Ishikawa (cell line): ENCODE measurements around the gene LTO1.

Experiments used
- CEBPB ChIP-seq: IDR thresholded peaks from 2 replicates; pipeline ENCODE4 v1.6.1; 2012
- CREB1 ChIP-seq: IDR thresholded peaks from 2 replicates; pipeline ENCODE4 v1.6.1; 2012; ENCODE audit warnings: low read depth
- EGR1 ChIP-seq: IDR thresholded peaks from 2 replicates; pipeline ENCODE4 v1.6.1; 2012
- EP300 ChIP-seq: IDR thresholded peaks from 2 replicates; pipeline ENCODE4 v1.6.1; 2012; ENCODE audit warnings: borderline replicate concordance
- FOXM1 ChIP-seq: IDR thresholded peaks from 2 replicates; pipeline ENCODE4 v1.6.1; 2012; ENCODE audit warnings: low read depth, borderline replicate concordance
- NFIC ChIP-seq: IDR thresholded peaks from 2 replicates; pipeline ENCODE4 v1.6.1; 2012
- RAD21 ChIP-seq: IDR thresholded peaks from 2 replicates; pipeline ENCODE4 v1.6.1; 2012; ENCODE audit warnings: low read depth
- TAF1 ChIP-seq: IDR thresholded peaks from 2 replicates; pipeline ENCODE4 v1.6.1; 2012; ENCODE audit warnings: low read depth, mild to moderate bottlenecking
- TCF12 ChIP-seq: IDR thresholded peaks from 2 replicates; pipeline ENCODE4 v1.6.1; 2012; ENCODE audit warnings: low read depth
- TEAD4 ChIP-seq: IDR thresholded peaks from 2 replicates; pipeline ENCODE4 v1.6.1; 2012
- YY1 ChIP-seq: IDR thresholded peaks from 2 replicates; pipeline ENCODE4 v1.6.1; 2012; ENCODE audit warnings: low read depth
- ZBTB7A ChIP-seq: IDR thresholded peaks from 2 replicates; pipeline ENCODE4 v1.6.1; 2012; ENCODE audit warnings: low read depth
- TF ChIP-seq, protein P1 (sequence below): IDR thresholded peaks from 2 replicates; pipeline ENCODE4 v1.6.1; 2012; ENCODE audit warnings: low read depth, mild to moderate bottlenecking
- TF ChIP-seq, protein P2 (sequence below): IDR thresholded peaks from 2 replicates; pipeline ENCODE4 v1.6.1; 2012
- TF ChIP-seq, protein P3 (sequence below): IDR thresholded peaks from 2 replicates; pipeline ENCODE4 v1.6.1; 2012

The LTO1 gene

GRCh38 chr11:69663326-69663725 lies 11.8 kb downstream of the LTO1 start:
- TF ChIP-seq, protein P1, sequence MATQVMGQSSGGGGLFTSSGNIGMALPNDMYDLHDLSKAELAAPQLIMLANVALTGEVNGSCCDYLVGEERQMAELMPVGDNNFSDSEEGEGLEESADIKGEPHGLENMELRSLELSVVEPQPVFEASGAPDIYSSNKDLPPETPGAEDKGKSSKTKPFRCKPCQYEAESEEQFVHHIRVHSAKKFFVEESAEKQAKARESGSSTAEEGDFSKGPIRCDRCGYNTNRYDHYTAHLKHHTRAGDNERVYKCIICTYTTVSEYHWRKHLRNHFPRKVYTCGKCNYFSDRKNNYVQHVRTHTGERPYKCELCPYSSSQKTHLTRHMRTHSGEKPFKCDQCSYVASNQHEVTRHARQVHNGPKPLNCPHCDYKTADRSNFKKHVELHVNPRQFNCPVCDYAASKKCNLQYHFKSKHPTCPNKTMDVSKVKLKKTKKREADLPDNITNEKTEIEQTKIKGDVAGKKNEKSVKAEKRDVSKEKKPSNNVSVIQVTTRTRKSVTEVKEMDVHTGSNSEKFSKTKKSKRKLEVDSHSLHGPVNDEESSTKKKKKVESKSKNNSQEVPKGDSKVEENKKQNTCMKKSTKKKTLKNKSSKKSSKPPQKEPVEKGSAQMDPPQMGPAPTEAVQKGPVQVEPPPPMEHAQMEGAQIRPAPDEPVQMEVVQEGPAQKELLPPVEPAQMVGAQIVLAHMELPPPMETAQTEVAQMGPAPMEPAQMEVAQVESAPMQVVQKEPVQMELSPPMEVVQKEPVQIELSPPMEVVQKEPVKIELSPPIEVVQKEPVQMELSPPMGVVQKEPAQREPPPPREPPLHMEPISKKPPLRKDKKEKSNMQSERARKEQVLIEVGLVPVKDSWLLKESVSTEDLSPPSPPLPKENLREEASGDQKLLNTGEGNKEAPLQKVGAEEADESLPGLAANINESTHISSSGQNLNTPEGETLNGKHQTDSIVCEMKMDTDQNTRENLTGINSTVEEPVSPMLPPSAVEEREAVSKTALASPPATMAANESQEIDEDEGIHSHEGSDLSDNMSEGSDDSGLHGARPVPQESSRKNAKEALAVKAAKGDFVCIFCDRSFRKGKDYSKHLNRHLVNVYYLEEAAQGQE: no peak
- no peak for TF ChIP-seq CEBPB
- no peak for TF ChIP-seq CREB1
- TF ChIP-seq EP300: no peak
- TF ChIP-seq, protein P2, sequence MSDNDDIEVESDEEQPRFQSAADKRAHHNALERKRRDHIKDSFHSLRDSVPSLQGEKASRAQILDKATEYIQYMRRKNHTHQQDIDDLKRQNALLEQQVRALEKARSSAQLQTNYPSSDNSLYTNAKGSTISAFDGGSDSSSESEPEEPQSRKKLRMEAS: no peak
- TF ChIP-seq TEAD4: no peak
- TF ChIP-seq TAF1: no peak
- no peak for TF ChIP-seq RAD21
- no peak for TF ChIP-seq NFIC
- TF ChIP-seq EGR1: no peak
- no peak for TF ChIP-seq YY1
- no peak for TF ChIP-seq FOXM1
- TF ChIP-seq, protein P3, sequence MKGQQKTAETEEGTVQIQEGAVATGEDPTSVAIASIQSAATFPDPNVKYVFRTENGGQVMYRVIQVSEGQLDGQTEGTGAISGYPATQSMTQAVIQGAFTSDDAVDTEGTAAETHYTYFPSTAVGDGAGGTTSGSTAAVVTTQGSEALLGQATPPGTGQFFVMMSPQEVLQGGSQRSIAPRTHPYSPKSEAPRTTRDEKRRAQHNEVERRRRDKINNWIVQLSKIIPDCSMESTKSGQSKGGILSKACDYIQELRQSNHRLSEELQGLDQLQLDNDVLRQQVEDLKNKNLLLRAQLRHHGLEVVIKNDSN: no peak
- no peak for TF ChIP-seq TCF12
- TF ChIP-seq ZBTB7A: no peak

DNA sequence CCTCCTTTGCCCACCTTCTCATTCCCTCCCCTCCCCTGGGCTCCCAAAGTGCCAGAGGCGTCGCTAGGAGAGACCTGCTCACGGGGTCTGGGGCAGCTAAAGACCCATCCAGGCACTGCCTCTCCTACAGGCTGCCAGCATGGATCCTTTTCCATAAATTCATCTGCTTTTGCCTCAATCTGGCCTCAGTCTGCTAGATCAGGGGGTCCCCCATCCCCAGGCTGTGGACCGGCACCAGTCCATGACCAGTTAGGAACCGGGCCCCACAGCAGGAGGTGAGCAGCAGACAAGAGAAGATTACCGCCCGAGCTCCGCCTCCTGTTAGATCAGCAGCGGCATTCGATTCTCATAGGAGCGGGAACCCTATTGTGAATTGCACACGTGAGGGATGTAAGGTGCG lies 12.3 kb downstream of the LTO1 start:
- TF ChIP-seq CEBPB (no peak), TEAD4 (no peak), EGR1 (no peak), ZBTB7A (no peak), NFIC (no peak), FOXM1 (no peak), TAF1 (no peak), YY1 (no peak), RAD21 (no peak), TCF12 (no peak), CREB1 (no peak), EP300 (no peak)
- TF ChIP-seq, protein P2: no peak
- TF ChIP-seq, protein P3: no peak
- TF ChIP-seq, protein P1: no peak

- TF ChIP-seq, protein P3: no peak
- no peak for TF ChIP-seq TAF1
- TF ChIP-seq EGR1: no peak
- peak; percentile 20; the same call in 1 of the 2 replicates for TF ChIP-seq RAD21
Observed at GRCh38 chr11:69662021-69662698, 13.0 kb downstream of the LTO1 start.

GRCh38 chr11:69661413-69661715 lies 13.8 kb downstream of the LTO1 start:
- TF ChIP-seq FOXM1 (no peak), CREB1 (no peak), ZBTB7A (no peak), EP300 (no peak), RAD21 (no peak), CEBPB (no peak), TEAD4 (no peak), TAF1 (no peak), EGR1 (no peak), NFIC (no peak), TCF12 (no peak), YY1 (no peak)
- TF ChIP-seq, protein P1: no peak
- TF ChIP-seq, protein P2: no peak
- TF ChIP-seq, protein P3: no peak
